ENCODE measurements around the gene SLIT1. TPM values are rescaled to one million over a fixed set of nuclear protein-coding genes. Genes with fewer than 3 reads are reported as not detected.

Gene SLIT1
- polyA plus RNA-seq, 1 donor from 2014 or later, result 9.5 TPM

- no peak for TF ChIP-seq CTCF (IDR thresholded peaks at IDR 0.05; ENCODE audit: poor library complexity, severe bottlenecking)
- no peak for TF ChIP-seq POLR2AphosphoS5 (IDR thresholded peaks at IDR 0.05)
- TF ChIP-seq MXI1 (conservative IDR thresholded peaks at IDR 0.05; ENCODE audit: poor library complexity, severe bottlenecking), result no peak
- TF ChIP-seq EZH2 (IDR thresholded peaks at IDR 0.05; ENCODE audit: borderline replicate concordance, insufficient read depth, low read length, poor library complexity, severe bottlenecking), result no peak
- TF ChIP-seq RAD21 (conservative IDR thresholded peaks at IDR 0.05), result no peak
- TF ChIP-seq REST (IDR thresholded peaks at IDR 0.05; ENCODE audit: borderline replicate concordance), result no peak
- no peak for TF ChIP-seq SMC3 (conservative IDR thresholded peaks at IDR 0.05; ENCODE audit: poor library complexity)
- no peak for TF ChIP-seq TAF1 (IDR thresholded peaks at IDR 0.05; ENCODE audit: low read depth)
- no peak for TF ChIP-seq EP300 (conservative IDR thresholded peaks at IDR 0.05; ENCODE audit: poor library complexity, severe bottlenecking)
- Histone ChIP-seq H3K4me3 (ENCODE audit: low read length) (no peak overlapping the region), H4K20me1 (ENCODE audit: insufficient read depth) (no peaks in the 10 kb centered on the region), H3K36me3 (ENCODE audit: insufficient read depth, low read length) (no peaks in the 10 kb centered on the region), H3F3A (ENCODE audit: insufficient read depth, low read length, poor library complexity, severe bottlenecking) (no peaks in the 10 kb centered on the region), H3K9me2 (ENCODE audit: insufficient read depth, low read length) (no peaks in the 10 kb centered on the region), H3K27me3 (ENCODE audit: insufficient read depth, low read depth, low read length) (no peaks in the 10 kb centered on the region), H3K4me2 (ENCODE audit: low read length) (no peak overlapping the region), H3K9me3 (ENCODE audit: low read length) (no peaks in the 10 kb centered on the region), H3K27ac (ENCODE audit: low read length) (no peak overlapping the region), H3K79me2 (replicated peaks; ENCODE audit: insufficient read depth, low read length) (no peaks in the 10 kb centered on the region), H2AFZ (ENCODE audit: low read depth, low read length) (no peak overlapping the region), H3K9ac (ENCODE audit: low read length) (no peak overlapping the region)
Observed at GRCh38 chr10:97134110-97134509, 51.6 kb downstream of the SLIT1 start.

- no peak overlapping the region for H3K4me2 ChIP-seq (ENCODE audit: low read length)
- H4K20me1 ChIP-seq (ENCODE audit: insufficient read depth), result no peaks in the 10 kb centered on the region
- TF ChIP-seq CTCF (IDR thresholded peaks at IDR 0.05; ENCODE audit: poor library complexity, severe bottlenecking) (no peak), MXI1 (conservative IDR thresholded peaks at IDR 0.05; ENCODE audit: poor library complexity, severe bottlenecking) (no peak), POLR2AphosphoS5 (IDR thresholded peaks at IDR 0.05) (no peak), RAD21 (conservative IDR thresholded peaks at IDR 0.05) (no peak)
- H3K27me3 ChIP-seq (ENCODE audit: insufficient read depth, low read depth, low read length), result no peaks in the 10 kb centered on the region
- no peak overlapping the region for H3K4me3 ChIP-seq (ENCODE audit: low read length)
- H3K79me2 ChIP-seq (replicated peaks; ENCODE audit: insufficient read depth, low read length), result no peaks in the 10 kb centered on the region
- H3K36me3 ChIP-seq (ENCODE audit: insufficient read depth, low read length), result no peaks in the 10 kb centered on the region
- no peaks in the 10 kb centered on the region for H3F3A ChIP-seq (ENCODE audit: insufficient read depth, low read length, poor library complexity, severe bottlenecking)
- no peak overlapping the region for H3K27ac ChIP-seq (ENCODE audit: low read length)
- H2AFZ ChIP-seq (ENCODE audit: low read depth, low read length), result no peak overlapping the region
- H3K9me2 ChIP-seq (ENCODE audit: insufficient read depth, low read length), result no peaks in the 10 kb centered on the region
- H3K9me3 ChIP-seq (ENCODE audit: low read length), result no peaks in the 10 kb centered on the region
- no peak overlapping the region for H3K9ac ChIP-seq (ENCODE audit: low read length)
Observed at GRCh38 chr10:97132273-97132672, 53.5 kb downstream of the SLIT1 start.

All from neural cell (in vitro differentiated cells).